OCI-LY3 (cell line): ENCODE results near the gene PACS2.

ENCODE experiments used
- EZH2phosphoT487 ChIP-seq: fragments of 200-600 bp; shearing (Covaris generic); IDR thresholded peaks from 2 replicates; pipeline ENCODE4 v1.6.1; 2018; ENCODE audit warnings: antibody characterized with exemption, mixed run types, low read depth
- TF ChIP-seq, protein P1 (sequence below): fragments of 200-600, 300-600 bp; sonication (generic); IDR thresholded peaks from 2 replicates; pipeline ENCODE4 v1.5.1; 2014; ENCODE audit warnings: antibody characterized with exemption, low read length, low read depth

DNA sequence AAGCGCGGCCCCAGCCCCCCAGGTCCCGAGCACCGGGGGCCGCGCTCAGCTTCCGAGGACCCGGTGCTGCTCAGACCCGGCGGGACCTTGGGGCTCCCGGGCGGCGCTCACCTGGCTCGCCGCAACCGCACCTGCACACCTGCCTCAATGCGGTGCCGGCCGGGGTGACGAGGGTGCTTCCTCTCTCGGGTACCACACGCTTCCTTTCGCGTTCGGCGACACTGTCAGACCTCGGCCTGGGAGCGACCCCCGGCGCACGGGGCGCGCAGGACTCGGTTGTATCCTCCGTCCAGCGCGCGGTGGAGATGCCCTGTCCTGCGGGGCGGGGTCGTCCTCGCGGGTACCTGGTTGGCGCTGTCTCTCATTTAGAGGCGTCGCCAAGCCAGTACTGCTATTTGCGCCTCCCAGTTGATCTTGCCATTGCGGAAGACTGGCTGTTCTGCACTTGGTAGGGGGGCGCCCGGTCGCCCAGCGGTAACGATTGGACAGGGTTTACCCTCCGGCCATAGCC, 718 bp downstream of the PACS2 start:
- TF ChIP-seq, protein P1, sequence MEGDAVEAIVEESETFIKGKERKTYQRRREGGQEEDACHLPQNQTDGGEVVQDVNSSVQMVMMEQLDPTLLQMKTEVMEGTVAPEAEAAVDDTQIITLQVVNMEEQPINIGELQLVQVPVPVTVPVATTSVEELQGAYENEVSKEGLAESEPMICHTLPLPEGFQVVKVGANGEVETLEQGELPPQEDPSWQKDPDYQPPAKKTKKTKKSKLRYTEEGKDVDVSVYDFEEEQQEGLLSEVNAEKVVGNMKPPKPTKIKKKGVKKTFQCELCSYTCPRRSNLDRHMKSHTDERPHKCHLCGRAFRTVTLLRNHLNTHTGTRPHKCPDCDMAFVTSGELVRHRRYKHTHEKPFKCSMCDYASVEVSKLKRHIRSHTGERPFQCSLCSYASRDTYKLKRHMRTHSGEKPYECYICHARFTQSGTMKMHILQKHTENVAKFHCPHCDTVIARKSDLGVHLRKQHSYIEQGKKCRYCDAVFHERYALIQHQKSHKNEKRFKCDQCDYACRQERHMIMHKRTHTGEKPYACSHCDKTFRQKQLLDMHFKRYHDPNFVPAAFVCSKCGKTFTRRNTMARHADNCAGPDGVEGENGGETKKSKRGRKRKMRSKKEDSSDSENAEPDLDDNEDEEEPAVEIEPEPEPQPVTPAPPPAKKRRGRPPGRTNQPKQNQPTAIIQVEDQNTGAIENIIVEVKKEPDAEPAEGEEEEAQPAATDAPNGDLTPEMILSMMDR, result no peak
- TF ChIP-seq EZH2phosphoT487, result no peak
